OCI-LY7 (cell line): ENCODE measurements around the gene PFKFB4.

Experiments
- CTCF ChIP-seq: fragments of 200-600 bp; sonication (generic); conservative IDR thresholded peaks from 2 replicates; pipeline ENCODE4 v1.5.1; 2014; ENCODE audit warnings: mild to moderate bottlenecking, antibody characterized with exemption, low read length, moderate library complexity, mixed read lengths
- EZH2phosphoT487 ChIP-seq: fragments of 200-600 bp; sonication (generic); IDR thresholded peaks from 2 replicates; pipeline ENCODE4 v1.6.1; 2018; ENCODE audit warnings: low read depth, borderline replicate concordance, mild to moderate bottlenecking, mixed run types, antibody characterized with exemption, low read length, moderate library complexity, mixed read lengths

GRCh38 chr3:48598323-48599076 lies 41.9 kb upstream of the PFKFB4 start:
- TF ChIP-seq CTCF (no peak), EZH2phosphoT487 (no peak)
